ENCODE results near the gene CLEC20A.

DNA sequence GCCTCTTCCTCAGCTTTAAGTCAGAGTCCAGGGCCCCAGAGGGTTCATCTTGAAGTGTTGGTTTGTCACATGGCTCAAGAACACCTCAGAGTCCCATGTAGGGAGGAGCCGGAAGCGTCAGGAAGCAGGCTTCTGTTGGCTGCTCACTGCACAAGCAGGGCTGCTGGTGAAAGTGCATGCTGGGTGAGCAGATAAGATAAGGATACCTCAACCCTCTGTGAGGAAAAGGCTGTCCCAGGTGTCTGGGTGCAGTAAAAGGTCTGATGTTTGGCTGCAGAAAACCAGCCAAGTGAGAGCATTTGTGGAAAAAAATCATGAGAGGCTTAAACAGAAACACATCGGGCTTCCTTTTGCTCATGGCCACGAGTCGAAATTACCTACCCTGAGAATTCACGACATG is 9.9 kb upstream of the CLEC20A start:
- TF ChIP-seq EZH2 (IDR thresholded peaks at IDR 0.05; ENCODE audit: low read length) (no peak), CTCF (optimal IDR thresholded peaks at IDR 0.05 in 1 of 3, IDR thresholded peaks at IDR 0.05 in 1 of 3, conservative IDR thresholded peaks at IDR 0.05 in 1 of 3; ENCODE audit: extremely low read depth in 1 of 3, insufficient read depth in 2 of 3, low read length in 3 of 3) (no peak)

Data from keratinocyte (primary cell).